GM23248 (cell line): ENCODE data around the gene GRIK3.

Experiments used
- EZH2 ChIP-seq: fragments of 200-600 bp; sonication (generic); IDR thresholded peaks from 2 replicates; pipeline ENCODE4 v1.6.1; 2018; ENCODE audit warnings: antibody characterized with exemption, mild to moderate bottlenecking; ENCODE audit not compliant: insufficient read depth, poor library complexity, severe bottlenecking
- EZH2phosphoT487 ChIP-seq: fragments of 200-600 bp; sonication (generic); IDR thresholded peaks from 2 replicates; pipeline ENCODE4 v1.6.1; 2018; ENCODE audit warnings: antibody characterized with exemption, moderate library complexity, mild to moderate bottlenecking, low read depth; ENCODE audit not compliant: insufficient read depth

DNA sequence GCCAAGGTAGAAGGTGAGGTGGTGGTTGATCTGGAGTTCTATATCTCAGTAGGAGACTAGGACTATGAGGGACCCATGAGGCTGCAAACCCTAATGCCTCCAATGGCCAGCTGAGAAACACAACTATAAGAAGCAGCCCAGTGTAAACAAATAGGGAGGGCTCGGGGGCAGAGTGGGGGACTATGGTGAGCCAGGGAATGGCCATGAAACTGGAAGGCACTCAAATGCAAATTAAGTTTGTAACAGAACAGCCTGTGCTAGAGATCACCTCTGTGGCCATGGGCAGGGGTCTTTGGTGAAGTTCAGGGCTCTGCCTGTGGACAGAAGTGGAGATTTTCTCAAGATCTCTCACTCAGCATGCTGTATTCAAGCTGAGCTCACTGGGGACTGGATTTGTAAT, 187.1 kb downstream of the GRIK3 start:
- TF ChIP-seq EZH2 (no peak), EZH2phosphoT487 (no peak)
